GM23338 (cell line): ENCODE results near the gene RASGRP3. TPM values are rescaled to one million over a fixed set of nuclear protein-coding genes. Genes with fewer than 3 reads are reported as not detected.

Experiments
- ATAC-seq: fragments of 200-7000 bp; cut with Tn5 transposase; 3 replicates; pipeline ENCODE4 v1.9.1; 2020
- DNase-seq: peaks from one replicate; pipeline ENCODE4 v3.0.0-alpha.2; 2015; ENCODE audit warnings: low spot score
- H2AFZ ChIP-seq: fragments of 200-600 bp; sonication (generic); 2 replicates; pipeline ENCODE4 v1.8.0; 2016; ENCODE audit warnings: antibody characterized with exemption, mild to moderate bottlenecking, moderate library complexity
- H3F3A ChIP-seq: fragments of 200-600 bp; sonication (generic); replicated peaks from 2 replicates; pipeline ENCODE4 v1.8.0; 2017; ENCODE audit warnings: antibody characterized with exemption, mixed run types, low read depth
- H3K27ac ChIP-seq: fragments of 200-600 bp; sonication (generic); 2 replicates; pipeline ENCODE4 v1.6.1; 2016; ENCODE audit warnings: low read depth
- H3K27me3 ChIP-seq: fragments of 200-600 bp; sonication (generic); 2 replicates; pipeline ENCODE4 v1.8.0; 2016; ENCODE audit warnings: mild to moderate bottlenecking, mixed run types, moderate library complexity; ENCODE audit not compliant: insufficient read depth
- H3K36me3 ChIP-seq: fragments of 200-600 bp; sonication (generic); 2 replicates; pipeline ENCODE4 v1.8.0; 2016; ENCODE audit warnings: mild to moderate bottlenecking; ENCODE audit not compliant: insufficient read depth
- H3K4me1 ChIP-seq: fragments of 200-600 bp; sonication (generic); 2 replicates; pipeline ENCODE4 v1.8.0; 2016; ENCODE audit warnings: mild to moderate bottlenecking, moderate library complexity; ENCODE audit not compliant: insufficient read depth
- H3K4me2 ChIP-seq: fragments of 200-600 bp; sonication (generic); 2 replicates; pipeline ENCODE4 v1.7.1; 2017; ENCODE audit warnings: mixed run types
- H3K4me3 ChIP-seq: fragments of 200-600 bp; sonication (generic); 2 replicates; pipeline ENCODE4 v1.6.1; 2016; ENCODE audit warnings: mixed run types
- H3K79me2 ChIP-seq: fragments of 200-600 bp; sonication (generic); replicated peaks from 2 replicates; pipeline ENCODE4 v1.8.0; 2017; ENCODE audit warnings: mild to moderate bottlenecking; ENCODE audit not compliant: insufficient read depth
- H3K9me2 ChIP-seq: fragments of 200-600 bp; sonication (generic); 2 replicates; pipeline ENCODE4 v1.8.0; 2017; ENCODE audit not compliant: insufficient read depth
- H4K20me1 ChIP-seq: fragments of 200-600 bp; sonication (generic); replicated peaks from 2 replicates; pipeline ENCODE4 v1.8.0; 2017; ENCODE audit warnings: mild to moderate bottlenecking; ENCODE audit not compliant: insufficient read depth
- H3K27ac Mint-ChIP-seq: 2 replicates; pipeline ENCODE4 v1.8.0; 2020; ENCODE audit warnings: inconsistent platforms, mild to moderate bottlenecking, moderate library complexity, mixed read lengths
- H3K27me3 Mint-ChIP-seq: 3 replicates; pipeline ENCODE4 v1.8.0; 2022; ENCODE audit warnings: low read depth, mild to moderate bottlenecking, moderate library complexity, mixed read lengths, inconsistent platforms; ENCODE audit not compliant: insufficient read depth, poor library complexity
- H3K36me3 Mint-ChIP-seq: 3 replicates; pipeline ENCODE4 v1.8.0; 2021; ENCODE audit warnings: low read depth, mild to moderate bottlenecking, inconsistent platforms, moderate library complexity, mixed read lengths
- H3K4me1 Mint-ChIP-seq: 3 replicates; pipeline ENCODE4 v1.8.0; 2020; ENCODE audit warnings: mild to moderate bottlenecking, inconsistent platforms, mixed read lengths
- H3K4me3 Mint-ChIP-seq: 3 replicates; pipeline ENCODE4 v1.8.0; 2021; ENCODE audit warnings: moderate library complexity, mild to moderate bottlenecking, inconsistent platforms, mixed read lengths
- H3K9me3 Mint-ChIP-seq: 3 replicates; pipeline ENCODE4 v1.8.0; 2020; ENCODE audit warnings: moderate library complexity, mild to moderate bottlenecking, inconsistent platforms, mixed read lengths
- EZH2 ChIP-seq: fragments of 200-600 bp; sonication (generic); IDR thresholded peaks from one replicate; pipeline ENCODE4 v1.8.0; 2017; ENCODE audit warnings: antibody characterized with exemption, mild to moderate bottlenecking, low read depth; ENCODE audit not compliant: unreplicated experiment
- EZH2phosphoT487 ChIP-seq: fragments of 200-600 bp; sonication (generic); IDR thresholded peaks from one replicate; pipeline ENCODE4 v1.8.1; 2018; ENCODE audit warnings: antibody characterized with exemption; ENCODE audit not compliant: unreplicated experiment
- JUNB ChIP-seq: IDR thresholded peaks from one replicate; pipeline ENCODE4 v1.6.1; 2016; ENCODE audit warnings: antibody characterized with exemption; ENCODE audit not compliant: unreplicated experiment
- NANOG ChIP-seq: IDR thresholded peaks from 2 replicates; pipeline ENCODE4 v1.6.1; 2016; ENCODE audit warnings: antibody characterized with exemption, borderline replicate concordance
- POLR2AphosphoS5 ChIP-seq: IDR thresholded peaks from 2 replicates; pipeline ENCODE4 v1.6.1; 2016; ENCODE audit warnings: antibody characterized with exemption, low read depth
- STAT1 ChIP-seq: IDR thresholded peaks from one replicate; pipeline ENCODE4 v1.6.1; 2016; ENCODE audit warnings: antibody characterized with exemption; ENCODE audit not compliant: unreplicated experiment
- ZNF114 ChIP-seq: fragments of 250-450 bp; sonication (Bioruptor Pico); IDR thresholded peaks from 2 replicates; pipeline ENCODE4 v1.5.0; 2020; ENCODE audit warnings: mild to moderate bottlenecking, moderate library complexity
- polyA plus RNA-seq: library from polyadenylated mRNA; unstranded; fragments of >200 nt; fragmentation: Nextera tagmentation; extraction: Ambion mirVana; gene quantifications from 2 replicates; pipeline ENCODE4 v1.2.1, GENCODE V29; 2016
- total RNA-seq: library from RNA; depleted of rRNA; stranded (reverse); fragments of >200 nt; shearing (Covaris generic); gene quantifications from 2 replicates; pipeline ENCODE4 v1.2.3, GENCODE V29; 2014
- TF ChIP-seq, protein P1 (sequence below): IDR thresholded peaks from one replicate; pipeline ENCODE4 v1.6.1; 2018; ENCODE audit warnings: antibody characterized with exemption; ENCODE audit not compliant: unreplicated experiment
- TF ChIP-seq, protein P2 (sequence below), 2 experiments: fragments of 200-600 bp in 1 of 2; sonication (generic) in 1 of 2; conservative IDR thresholded peaks; 2 replicates each; pipeline versions ENCODE4 v1.5.1 to v1.6.1; 2016 to 2017; ENCODE audit warnings: antibody characterized with exemption in 2 of 2, low read depth in 2 of 2, mild to moderate bottlenecking in 2 of 2, moderate library complexity in 1 of 2
- TF ChIP-seq, protein P3 (sequence below): fragments of 250-450 bp; sonication (Bioruptor Pico); IDR thresholded peaks from 2 replicates; pipeline ENCODE4 v1.5.0; 2020; ENCODE audit warnings: mild to moderate bottlenecking, moderate library complexity
- TF ChIP-seq, protein P4 (sequence below): IDR thresholded peaks from 2 replicates; pipeline ENCODE4 v1.6.1; 2016; ENCODE audit warnings: antibody characterized with exemption

Gene RASGRP3
- total and polyA plus RNA-seq, 2 experiments from 2014 or later, result 0.19 to 0.69 TPM

DNA sequence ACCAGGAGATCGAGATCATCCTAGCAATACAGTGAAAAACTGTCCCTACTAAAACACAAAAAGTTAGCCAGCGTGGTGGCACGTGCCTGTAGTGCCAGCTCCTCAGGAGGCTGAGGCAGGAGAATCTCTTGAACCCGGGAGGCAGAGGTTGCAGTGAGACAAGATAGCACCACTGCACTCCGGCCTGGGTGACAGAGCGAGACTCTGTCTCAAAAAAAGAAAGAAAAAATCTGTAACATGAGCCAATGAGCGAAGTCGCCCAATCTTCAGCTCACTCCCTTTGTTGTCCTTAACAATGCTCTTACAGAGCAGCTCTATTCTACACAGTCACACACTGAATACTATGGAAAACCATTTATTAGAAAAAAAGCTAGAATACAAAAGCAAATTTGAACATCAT, 100.6 kb downstream of the RASGRP3 start (continued):
- TF ChIP-seq POLR2AphosphoS5 (no peak), ZNF114 (CRISPR knock-in tag) (no peak), EZH2phosphoT487 (no peak), JUNB (no peak), EZH2 (no peak), STAT1 (no peak)
- TF ChIP-seq, protein P1, sequence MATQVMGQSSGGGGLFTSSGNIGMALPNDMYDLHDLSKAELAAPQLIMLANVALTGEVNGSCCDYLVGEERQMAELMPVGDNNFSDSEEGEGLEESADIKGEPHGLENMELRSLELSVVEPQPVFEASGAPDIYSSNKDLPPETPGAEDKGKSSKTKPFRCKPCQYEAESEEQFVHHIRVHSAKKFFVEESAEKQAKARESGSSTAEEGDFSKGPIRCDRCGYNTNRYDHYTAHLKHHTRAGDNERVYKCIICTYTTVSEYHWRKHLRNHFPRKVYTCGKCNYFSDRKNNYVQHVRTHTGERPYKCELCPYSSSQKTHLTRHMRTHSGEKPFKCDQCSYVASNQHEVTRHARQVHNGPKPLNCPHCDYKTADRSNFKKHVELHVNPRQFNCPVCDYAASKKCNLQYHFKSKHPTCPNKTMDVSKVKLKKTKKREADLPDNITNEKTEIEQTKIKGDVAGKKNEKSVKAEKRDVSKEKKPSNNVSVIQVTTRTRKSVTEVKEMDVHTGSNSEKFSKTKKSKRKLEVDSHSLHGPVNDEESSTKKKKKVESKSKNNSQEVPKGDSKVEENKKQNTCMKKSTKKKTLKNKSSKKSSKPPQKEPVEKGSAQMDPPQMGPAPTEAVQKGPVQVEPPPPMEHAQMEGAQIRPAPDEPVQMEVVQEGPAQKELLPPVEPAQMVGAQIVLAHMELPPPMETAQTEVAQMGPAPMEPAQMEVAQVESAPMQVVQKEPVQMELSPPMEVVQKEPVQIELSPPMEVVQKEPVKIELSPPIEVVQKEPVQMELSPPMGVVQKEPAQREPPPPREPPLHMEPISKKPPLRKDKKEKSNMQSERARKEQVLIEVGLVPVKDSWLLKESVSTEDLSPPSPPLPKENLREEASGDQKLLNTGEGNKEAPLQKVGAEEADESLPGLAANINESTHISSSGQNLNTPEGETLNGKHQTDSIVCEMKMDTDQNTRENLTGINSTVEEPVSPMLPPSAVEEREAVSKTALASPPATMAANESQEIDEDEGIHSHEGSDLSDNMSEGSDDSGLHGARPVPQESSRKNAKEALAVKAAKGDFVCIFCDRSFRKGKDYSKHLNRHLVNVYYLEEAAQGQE, result no peak
- TF ChIP-seq, protein P2, sequence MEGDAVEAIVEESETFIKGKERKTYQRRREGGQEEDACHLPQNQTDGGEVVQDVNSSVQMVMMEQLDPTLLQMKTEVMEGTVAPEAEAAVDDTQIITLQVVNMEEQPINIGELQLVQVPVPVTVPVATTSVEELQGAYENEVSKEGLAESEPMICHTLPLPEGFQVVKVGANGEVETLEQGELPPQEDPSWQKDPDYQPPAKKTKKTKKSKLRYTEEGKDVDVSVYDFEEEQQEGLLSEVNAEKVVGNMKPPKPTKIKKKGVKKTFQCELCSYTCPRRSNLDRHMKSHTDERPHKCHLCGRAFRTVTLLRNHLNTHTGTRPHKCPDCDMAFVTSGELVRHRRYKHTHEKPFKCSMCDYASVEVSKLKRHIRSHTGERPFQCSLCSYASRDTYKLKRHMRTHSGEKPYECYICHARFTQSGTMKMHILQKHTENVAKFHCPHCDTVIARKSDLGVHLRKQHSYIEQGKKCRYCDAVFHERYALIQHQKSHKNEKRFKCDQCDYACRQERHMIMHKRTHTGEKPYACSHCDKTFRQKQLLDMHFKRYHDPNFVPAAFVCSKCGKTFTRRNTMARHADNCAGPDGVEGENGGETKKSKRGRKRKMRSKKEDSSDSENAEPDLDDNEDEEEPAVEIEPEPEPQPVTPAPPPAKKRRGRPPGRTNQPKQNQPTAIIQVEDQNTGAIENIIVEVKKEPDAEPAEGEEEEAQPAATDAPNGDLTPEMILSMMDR (conservative IDR thresholded peaks at IDR 0.05; ENCODE audit: low read depth in 2 of 2), result no peak

DNA sequence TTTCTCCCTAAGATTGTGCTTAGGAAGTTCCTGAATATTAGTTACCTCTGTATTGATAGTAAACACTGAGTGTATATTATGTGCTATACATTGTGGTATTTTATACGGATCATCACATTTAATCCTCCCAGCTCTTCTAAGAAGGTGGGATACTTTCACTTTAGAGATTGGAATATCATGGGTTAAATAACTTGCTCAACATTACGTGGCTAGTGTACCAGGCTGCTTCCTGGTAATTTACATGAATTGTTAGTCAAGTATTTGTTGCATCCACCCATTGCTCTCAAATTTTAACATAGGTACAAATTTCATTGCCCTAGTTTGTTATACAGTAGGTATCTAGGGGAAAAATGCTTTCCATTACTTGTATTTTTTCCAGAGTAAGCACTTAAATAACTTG, 101.2 kb downstream of the RASGRP3 start:
- H3K27me3 Mint-ChIP-seq, result peaks cover 6% of the 10 kb centered on the region
- no peak overlapping the region for H3K4me3 Mint-ChIP-seq
- Histone ChIP-seq H3K79me2 (peaks cover 11% of the 10 kb centered on the region), H3K9me2 (no peaks in the 10 kb centered on the region), H3K4me2 (peak overlapping the region; percentile 4), H4K20me1 (no peaks in the 10 kb centered on the region), H3F3A (no peaks in the 10 kb centered on the region), H3K36me3 (no peaks in the 10 kb centered on the region), H2AFZ (no peak overlapping the region), H3K4me1 (peaks cover 37% of the 10 kb centered on the region), H3K27ac (peak overlapping the region; percentile 5; the same call in 1 of the 2 replicates), H3K27me3 (no peaks in the 10 kb centered on the region), H3K4me3 (no peak overlapping the region)
- peak; percentile 18 for DNase-seq
- H3K4me1 Mint-ChIP-seq, result peaks cover 43% of the 10 kb centered on the region
- ATAC-seq, result no peak; the same call in 2 of the 3 replicates
- no peak overlapping the region for H3K27ac Mint-ChIP-seq
- H3K9me3 Mint-ChIP-seq, result no peaks in the 10 kb centered on the region
- peaks cover 9% of the 10 kb centered on the region; the same call in 2 of the 3 replicates for H3K36me3 Mint-ChIP-seq
- TF ChIP-seq NANOG (no peak), ZNF114 (CRISPR knock-in tag) (no peak), STAT1 (no peak)
- TF ChIP-seq, protein P3, sequence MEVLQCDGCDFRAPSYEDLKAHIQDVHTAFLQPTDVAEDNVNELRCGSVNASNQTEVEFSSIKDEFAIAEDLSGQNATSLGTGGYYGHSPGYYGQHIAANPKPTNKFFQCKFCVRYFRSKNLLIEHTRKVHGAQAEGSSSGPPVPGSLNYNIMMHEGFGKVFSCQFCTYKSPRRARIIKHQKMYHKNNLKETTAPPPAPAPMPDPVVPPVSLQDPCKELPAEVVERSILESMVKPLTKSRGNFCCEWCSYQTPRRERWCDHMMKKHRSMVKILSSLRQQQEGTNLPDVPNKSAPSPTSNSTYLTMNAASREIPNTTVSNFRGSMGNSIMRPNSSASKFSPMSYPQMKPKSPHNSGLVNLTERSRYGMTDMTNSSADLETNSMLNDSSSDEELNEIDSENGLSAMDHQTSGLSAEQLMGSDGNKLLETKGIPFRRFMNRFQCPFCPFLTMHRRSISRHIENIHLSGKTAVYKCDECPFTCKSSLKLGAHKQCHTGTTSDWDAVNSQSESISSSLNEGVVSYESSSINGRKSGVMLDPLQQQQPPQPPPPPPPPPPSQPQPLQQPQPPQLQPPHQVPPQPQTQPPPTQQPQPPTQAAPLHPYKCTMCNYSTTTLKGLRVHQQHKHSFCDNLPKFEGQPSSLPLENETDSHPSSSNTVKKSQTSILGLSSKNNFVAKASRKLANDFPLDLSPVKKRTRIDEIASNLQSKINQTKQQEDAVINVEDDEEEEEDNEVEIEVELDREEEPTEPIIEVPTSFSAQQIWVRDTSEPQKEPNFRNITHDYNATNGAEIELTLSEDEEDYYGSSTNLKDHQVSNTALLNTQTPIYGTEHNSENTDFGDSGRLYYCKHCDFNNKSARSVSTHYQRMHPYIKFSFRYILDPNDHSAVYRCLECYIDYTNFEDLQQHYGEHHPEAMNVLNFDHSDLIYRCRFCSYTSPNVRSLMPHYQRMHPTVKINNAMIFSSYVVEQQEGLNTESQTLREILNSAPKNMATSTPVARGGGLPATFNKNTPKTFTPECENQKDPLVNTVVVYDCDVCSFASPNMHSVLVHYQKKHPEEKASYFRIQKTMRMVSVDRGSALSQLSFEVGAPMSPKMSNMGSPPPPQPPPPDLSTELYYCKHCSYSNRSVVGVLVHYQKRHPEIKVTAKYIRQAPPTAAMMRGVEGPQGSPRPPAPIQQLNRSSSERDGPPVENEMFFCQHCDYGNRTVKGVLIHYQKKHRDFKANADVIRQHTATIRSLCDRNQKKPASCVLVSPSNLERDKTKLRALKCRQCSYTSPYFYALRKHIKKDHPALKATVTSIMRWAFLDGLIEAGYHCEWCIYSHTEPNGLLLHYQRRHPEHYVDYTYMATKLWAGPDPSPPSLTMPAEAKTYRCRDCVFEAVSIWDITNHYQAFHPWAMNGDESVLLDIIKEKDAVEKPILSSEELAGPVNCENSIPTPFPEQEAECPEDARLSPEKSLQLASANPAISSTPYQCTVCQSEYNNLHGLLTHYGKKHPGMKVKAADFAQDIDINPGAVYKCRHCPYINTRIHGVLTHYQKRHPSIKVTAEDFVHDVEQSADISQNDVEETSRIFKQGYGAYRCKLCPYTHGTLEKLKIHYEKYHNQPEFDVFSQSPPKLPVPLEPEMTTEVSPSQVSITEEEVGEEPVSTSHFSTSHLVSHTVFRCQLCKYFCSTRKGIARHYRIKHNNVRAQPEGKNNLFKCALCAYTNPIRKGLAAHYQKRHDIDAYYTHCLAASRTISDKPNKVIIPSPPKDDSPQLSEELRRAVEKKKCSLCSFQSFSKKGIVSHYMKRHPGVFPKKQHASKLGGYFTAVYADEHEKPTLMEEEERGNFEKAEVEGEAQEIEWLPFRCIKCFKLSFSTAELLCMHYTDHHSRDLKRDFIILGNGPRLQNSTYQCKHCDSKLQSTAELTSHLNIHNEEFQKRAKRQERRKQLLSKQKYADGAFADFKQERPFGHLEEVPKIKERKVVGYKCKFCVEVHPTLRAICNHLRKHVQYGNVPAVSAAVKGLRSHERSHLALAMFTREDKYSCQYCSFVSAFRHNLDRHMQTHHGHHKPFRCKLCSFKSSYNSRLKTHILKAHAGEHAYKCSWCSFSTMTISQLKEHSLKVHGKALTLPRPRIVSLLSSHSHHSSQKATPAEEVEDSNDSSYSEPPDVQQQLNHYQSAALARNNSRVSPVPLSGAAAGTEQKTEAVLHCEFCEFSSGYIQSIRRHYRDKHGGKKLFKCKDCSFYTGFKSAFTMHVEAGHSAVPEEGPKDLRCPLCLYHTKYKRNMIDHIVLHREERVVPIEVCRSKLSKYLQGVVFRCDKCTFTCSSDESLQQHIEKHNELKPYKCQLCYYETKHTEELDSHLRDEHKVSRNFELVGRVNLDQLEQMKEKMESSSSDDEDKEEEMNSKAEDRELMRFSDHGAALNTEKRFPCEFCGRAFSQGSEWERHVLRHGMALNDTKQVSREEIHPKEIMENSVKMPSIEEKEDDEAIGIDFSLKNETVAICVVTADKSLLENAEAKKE (CRISPR knock-in tag), result no peak
- TF ChIP-seq, protein P4, sequence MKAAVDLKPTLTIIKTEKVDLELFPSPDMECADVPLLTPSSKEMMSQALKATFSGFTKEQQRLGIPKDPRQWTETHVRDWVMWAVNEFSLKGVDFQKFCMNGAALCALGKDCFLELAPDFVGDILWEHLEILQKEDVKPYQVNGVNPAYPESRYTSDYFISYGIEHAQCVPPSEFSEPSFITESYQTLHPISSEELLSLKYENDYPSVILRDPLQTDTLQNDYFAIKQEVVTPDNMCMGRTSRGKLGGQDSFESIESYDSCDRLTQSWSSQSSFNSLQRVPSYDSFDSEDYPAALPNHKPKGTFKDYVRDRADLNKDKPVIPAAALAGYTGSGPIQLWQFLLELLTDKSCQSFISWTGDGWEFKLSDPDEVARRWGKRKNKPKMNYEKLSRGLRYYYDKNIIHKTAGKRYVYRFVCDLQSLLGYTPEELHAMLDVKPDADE, result no peak
